COLO668 (cell line): ENCODE results near the gene NKAIN2.

Experiments used
- DNase-seq: peaks from one replicate; lab custom pipeline; 2025; ENCODE audit not compliant: unreplicated experiment; lab: John Stamatoyannopoulos, UW

NKAIN2 gene

GRCh38 chr6:123806561-123806960, 2.9 kb downstream of the NKAIN2 start:
- no peak for DNase-seq

GRCh38 chr6:123808556-123808955, 4.9 kb downstream of the NKAIN2 start:
- peak; percentile 40 for DNase-seq

GRCh38 chr6:123810214-123810613, 6.5 kb downstream of the NKAIN2 start:
- DNase-seq = no peak

- no peak for DNase-seq
These were observed 7.3 kb downstream of the NKAIN2 start for GRCh38 chr6:123810948-123811347.

GRCh38 chr6:123811378-123811777, 7.7 kb downstream of the NKAIN2 start:
- no peak for DNase-seq

GRCh38 chr6:123812621-123813020, 9.0 kb downstream of the NKAIN2 start:
- no peak for DNase-seq

- DNase-seq = no peak
These were observed 17.4 kb downstream of the NKAIN2 start for GRCh38 chr6:123821112-123821511.

- DNase-seq = no peak
These were observed 25.8 kb downstream of the NKAIN2 start for GRCh38 chr6:123829302-123829953.

GRCh38 chr6:123830120-123830519, 26.5 kb downstream of the NKAIN2 start:
- no peak for DNase-seq

GRCh38 chr6:123838505-123839234, 35.0 kb downstream of the NKAIN2 start:
- no peak for DNase-seq

GRCh38 chr6:123841067-123841896, 37.6 kb downstream of the NKAIN2 start:
- DNase-seq = peak; percentile 10

GRCh38 chr6:123844011-123844410, 40.3 kb downstream of the NKAIN2 start:
- no peak for DNase-seq

- no peak for DNase-seq
These were observed 44.7 kb downstream of the NKAIN2 start for GRCh38 chr6:123848347-123848746.

GRCh38 chr6:123849406-123849805, 45.7 kb downstream of the NKAIN2 start:
- no peak for DNase-seq

GRCh38 chr6:123850555-123850954, 46.9 kb downstream of the NKAIN2 start:
- no peak for DNase-seq

- no peak for DNase-seq
These were observed 50.5 kb downstream of the NKAIN2 start for GRCh38 chr6:123854201-123854600.

GRCh38 chr6:123855506-123855905, 51.8 kb downstream of the NKAIN2 start:
- DNase-seq = no peak

GRCh38 chr6:123859291-123859690, 55.6 kb downstream of the NKAIN2 start:
- no peak for DNase-seq

- no peak for DNase-seq
These were observed 65.7 kb downstream of the NKAIN2 start for GRCh38 chr6:123869334-123869733.

- no peak for DNase-seq
These were observed 70.3 kb downstream of the NKAIN2 start for GRCh38 chr6:123873974-123874373.

GRCh38 chr6:123875784-123876183, 72.1 kb downstream of the NKAIN2 start:
- DNase-seq = no peak

- DNase-seq = no peak
These were observed 76.1 kb downstream of the NKAIN2 start for GRCh38 chr6:123879749-123880148.
